OCI-LY1 (cell line): Measurements from ENCODE around the gene DGKD.

ENCODE experiments used
- H2AFZ ChIP-seq: fragments of 200-600 bp; sonication (generic), shearing (Covaris generic); 2 replicates; pipeline ENCODE4 v1.6.0; 2014; ENCODE audit warnings: antibody characterized with exemption, mild to moderate bottlenecking, low read length
- H3F3A ChIP-seq: fragments of 200-600 bp; sonication (generic), shearing (Covaris generic); 2 replicates; pipeline ENCODE4 v1.6.0; 2014; ENCODE audit warnings: mild to moderate bottlenecking, antibody characterized with exemption, low read length, moderate library complexity; ENCODE audit not compliant: insufficient read depth
- H3K27ac ChIP-seq: fragments of 200-600 bp; sonication (generic); 2 replicates; pipeline ENCODE4 v1.5.1; 2014; ENCODE audit warnings: low read length, mixed run types, mild to moderate bottlenecking, low read depth; ENCODE audit not compliant: poor library complexity, severe bottlenecking
- H3K27me3 ChIP-seq: fragments of 200-600 bp; sonication (generic); 2 replicates; pipeline ENCODE4 v1.6.0; 2014; ENCODE audit warnings: antibody characterized with exemption, mild to moderate bottlenecking, low read length, moderate library complexity; ENCODE audit not compliant: insufficient read depth
- H3K36me3 ChIP-seq: fragments of 200-600 bp; sonication (generic); 2 replicates; pipeline ENCODE4 v1.6.1; 2014; ENCODE audit warnings: mild to moderate bottlenecking, antibody characterized with exemption, low read length, moderate library complexity, mixed read lengths; ENCODE audit not compliant: insufficient read depth
- H3K4me1 ChIP-seq: fragments of 200-600 bp; sonication (generic); 2 replicates; pipeline ENCODE4 v1.5.1; 2014; ENCODE audit warnings: mild to moderate bottlenecking, low read length, moderate library complexity; ENCODE audit not compliant: insufficient read depth, severe bottlenecking
- H3K4me2 ChIP-seq: fragments of 200-600 bp; sonication (generic), shearing (Covaris generic); 2 replicates; pipeline ENCODE4 v1.6.1; 2014; ENCODE audit warnings: low read length
- H3K4me3 ChIP-seq: fragments of 200-600 bp; sonication (generic); 2 replicates; pipeline ENCODE4 v1.5.1; 2014; ENCODE audit warnings: low read length, low read depth, mild to moderate bottlenecking, mixed read lengths; ENCODE audit not compliant: poor library complexity, severe bottlenecking
- H3K79me2 ChIP-seq: fragments of 200-600 bp; shearing (Covaris generic); 2 replicates; pipeline ENCODE4 v1.6.1; 2016; ENCODE audit warnings: mixed run types, low read length, mixed read lengths; ENCODE audit not compliant: insufficient read depth
- H3K9ac ChIP-seq: fragments of 200-600 bp; sonication (generic), shearing (Covaris generic); 2 replicates; pipeline ENCODE4 v1.6.1; 2014; ENCODE audit warnings: mild to moderate bottlenecking, low read length, mixed read lengths
- H3K9me2 ChIP-seq: fragments of 200-600 bp; sonication (generic), shearing (Covaris generic); 2 replicates; pipeline ENCODE4 v1.6.1; 2014; ENCODE audit warnings: low read depth, mild to moderate bottlenecking, low read length, mixed read lengths
- H3K9me3 ChIP-seq: fragments of 200-600 bp; shearing (Covaris generic); 2 replicates; pipeline ENCODE4 v1.6.1; 2014; ENCODE audit warnings: low read length, mixed read lengths
- H4K20me1 ChIP-seq: fragments of 200-600 bp; sonication (generic), shearing (Covaris generic); 2 replicates; pipeline ENCODE4 v1.6.0; 2016; ENCODE audit warnings: mild to moderate bottlenecking, low read length; ENCODE audit not compliant: insufficient read depth
- CTCF ChIP-seq: fragments of 200-600 bp; sonication (generic), shearing (Covaris generic); IDR thresholded peaks from 2 replicates; pipeline ENCODE4 v1.5.1; 2017; ENCODE audit warnings: mild to moderate bottlenecking, antibody characterized with exemption, low read length, moderate library complexity, mixed read lengths
- EZH2 ChIP-seq: fragments of 200-600 bp; sonication (generic), shearing (Covaris generic); IDR thresholded peaks from 2 replicates; pipeline ENCODE4 v1.8.0; 2017; ENCODE audit warnings: borderline replicate concordance, mixed run types, mild to moderate bottlenecking, antibody characterized with exemption, low read length, moderate library complexity, mixed read lengths

Gene DGKD

GRCh38 chr2:233450864-233451575 lies 96.7 kb downstream of the DGKD start:
- no peaks in the 10 kb centered on the region for H3K9me2 ChIP-seq
- no peak overlapping the region for H3K4me2 ChIP-seq
- H3K9ac ChIP-seq = no peak overlapping the region
- H3K27ac ChIP-seq = no peak overlapping the region
- no peak overlapping the region for H3K4me3 ChIP-seq
- H3F3A ChIP-seq = no peaks in the 10 kb centered on the region
- no peak for TF ChIP-seq EZH2
- TF ChIP-seq CTCF = no peak
- H2AFZ ChIP-seq = no peak overlapping the region
- H3K9me3 ChIP-seq = no peaks in the 10 kb centered on the region
- H4K20me1 ChIP-seq = no peaks in the 10 kb centered on the region
- H3K79me2 ChIP-seq = no peaks in the 10 kb centered on the region
- peaks cover 13% of the 10 kb centered on the region; the same call in 1 of the 2 replicates for H3K36me3 ChIP-seq
- no peaks in the 10 kb centered on the region for H3K27me3 ChIP-seq
- peaks cover 4% of the 10 kb centered on the region for H3K4me1 ChIP-seq

GRCh38 chr2:233451950-233452349 lies 97.7 kb downstream of the DGKD start:
- Histone ChIP-seq H3K4me2 (no peak overlapping the region), H3K27ac (no peak overlapping the region), H2AFZ (no peak overlapping the region), H3K4me3 (no peak overlapping the region), H3K79me2 (no peaks in the 10 kb centered on the region), H3K27me3 (no peaks in the 10 kb centered on the region), H3K9me2 (no peaks in the 10 kb centered on the region), H3F3A (no peaks in the 10 kb centered on the region), H3K9me3 (no peaks in the 10 kb centered on the region), H3K9ac (no peak overlapping the region), H4K20me1 (no peaks in the 10 kb centered on the region), H3K36me3 (peaks cover 13% of the 10 kb centered on the region; the same call in 1 of the 2 replicates), H3K4me1 (peaks cover 4% of the 10 kb centered on the region)
- TF ChIP-seq CTCF = no peak
- TF ChIP-seq EZH2 = no peak

GRCh38 chr2:233453111-233453915 lies 99.0 kb downstream of the DGKD start:
- Histone ChIP-seq H3F3A (no peaks in the 10 kb centered on the region), H3K4me1 (peaks cover 3% of the 10 kb centered on the region), H3K9ac (no peak overlapping the region), H3K27ac (no peak overlapping the region), H4K20me1 (no peaks in the 10 kb centered on the region), H3K4me3 (no peak overlapping the region), H3K9me2 (no peaks in the 10 kb centered on the region), H3K4me2 (no peak overlapping the region), H2AFZ (no peak overlapping the region), H3K9me3 (no peaks in the 10 kb centered on the region), H3K36me3 (peaks cover 13% of the 10 kb centered on the region; the same call in 1 of the 2 replicates), H3K79me2 (no peaks in the 10 kb centered on the region), H3K27me3 (no peaks in the 10 kb centered on the region)
- TF ChIP-seq EZH2 (no peak), CTCF (no peak)
